Natural killer cell (primary cell): ENCODE data around the gene KIRREL3. TPM values are rescaled to one million over a fixed set of nuclear protein-coding genes. Genes with fewer than 3 reads are reported as not detected.

Experiments
- ATAC-seq, 3 donors: fragments of 150-1000 bp in 2 of 3; fragments of 200-7000 bp in 1 of 3; cut with Tn5 transposase; 1 replicate in 1 of 3; 2 replicates in 2 of 3; pipeline ENCODE4 v1.10.0; 2021; ENCODE audit warnings: mild to moderate bottlenecking in 2 of 3, moderate library complexity in 2 of 3
- DNase-seq, 2 donors: peaks; one replicate each; pipeline versions ENCODE4 v3.0.0 to v3.0.0-alpha.2; 2013 to 2021; ENCODE audit warnings: mixed read lengths in 1 of 2
- H3K27ac ChIP-seq: one replicate; pipeline ENCODE4 v1.5.1; 2013; ENCODE audit warnings: mild to moderate bottlenecking, low read length
- H3K27me3 ChIP-seq: one replicate; pipeline ENCODE4 v1.6.1; 2013; ENCODE audit warnings: low read length; ENCODE audit not compliant: control insufficient read depth, insufficient read depth
- H3K36me3 ChIP-seq: one replicate; pipeline ENCODE4 v1.6.1; 2013; ENCODE audit warnings: low read length; ENCODE audit not compliant: control insufficient read depth, insufficient read depth
- H3K4me1 ChIP-seq: one replicate; pipeline ENCODE4 v1.6.1; 2013; ENCODE audit warnings: low read length; ENCODE audit not compliant: control insufficient read depth, insufficient read depth
- H3K4me3 ChIP-seq: one replicate; pipeline ENCODE4 v1.5.1; 2013; ENCODE audit warnings: low read length
- H3K9me3 ChIP-seq: one replicate; pipeline ENCODE4 v1.6.1; 2013; ENCODE audit warnings: low read length; ENCODE audit not compliant: control insufficient read depth, insufficient read depth
- H3K27ac Mint-ChIP-seq, 2 donors: one replicate each; pipeline ENCODE4 v1.8.0; 2022; ENCODE audit warnings: mild to moderate bottlenecking in 2 of 2, mixed read lengths in 2 of 2, moderate library complexity in 1 of 2
- H3K27me3 Mint-ChIP-seq, 2 donors: one replicate each; pipeline ENCODE4 v1.8.0; 2022; ENCODE audit warnings: low read depth in 2 of 2, mixed read lengths in 2 of 2
- H3K36me3 Mint-ChIP-seq: one replicate; pipeline ENCODE4 v1.8.0; 2022; ENCODE audit warnings: mixed read lengths
- H3K4me1 Mint-ChIP-seq, 2 donors: one replicate each; pipeline ENCODE4 v1.8.0; 2022; ENCODE audit warnings: mixed read lengths in 2 of 2
- H3K4me3 Mint-ChIP-seq: one replicate; pipeline ENCODE4 v1.8.0; 2022; ENCODE audit warnings: mild to moderate bottlenecking, moderate library complexity, mixed read lengths
- H3K9me3 Mint-ChIP-seq, 2 donors: one replicate each; pipeline ENCODE4 v1.8.0; 2022; ENCODE audit warnings: mixed read lengths in 2 of 2
- CTCF ChIP-seq: fragments of 200-600 bp; IDR thresholded peaks from one replicate; pipeline ENCODE4 v1.8.0; 2022; ENCODE audit warnings: antibody characterized with exemption
- WGBS: methylation state at CpG from one replicate; pipeline ENCODE4 v1.1.7; 2013; ENCODE audit warnings: missing lambda C conversion rate; ENCODE audit not compliant: insufficient coverage; 5-methylcytosine and 5-hydroxymethylcytosine counted together
- intact Hi-C: fragments of 100-400 bp; cut with micrococcal nuclease; formaldehyde crosslinking; loops from one replicate; pipeline ENCODE4 v1.14.2; 2022
- total RNA-seq, 4 donors: library from RNA; stranded (reverse); fragments of 120-200 nt in 1 of 4; gene quantifications; one replicate each; pipeline versions ENCODE4 v1.2.3 to v1.2.4, GENCODE V29; 2013 to 2022

Gene KIRREL3
- total RNA-seq, 3 donors from 2014 or later (not counting 1 experiment from before 2014, with no cell fraction given), result not detected

GRCh38 chr11:126740846-126741245 is 259.7 kb downstream of the KIRREL3 start:
- H3K27me3 ChIP-seq, result no peaks in the 10 kb centered on the region
- peaks cover 4% of the 10 kb centered on the region for H3K4me1 ChIP-seq
- intact Hi-C loops, result no loop called here
- Mint-ChIP-seq H3K27me3 (peaks cover 0 to 3% of the 10 kb centered on the region in 2 donors), H3K27ac (no peak overlapping the region), H3K9me3 (no peaks in the 10 kb centered on the region), H3K4me3 (no peak overlapping the region), H3K4me1 (peaks cover 30 to 33% of the 10 kb centered on the region in 2 donors), H3K36me3 (no peaks in the 10 kb centered on the region)
- no peak for TF ChIP-seq CTCF
- H3K27ac ChIP-seq, result no peak overlapping the region
- H3K36me3 ChIP-seq, result no peaks in the 10 kb centered on the region
- no peak for DNase-seq
- no peak overlapping the region for H3K4me3 ChIP-seq
- 89% methylated on average over 1 of the region's 1 CpG for WGBS
- H3K9me3 ChIP-seq, result no peaks in the 10 kb centered on the region
- ATAC-seq, result no peak

- Histone ChIP-seq H3K27ac (no peak overlapping the region), H3K36me3 (no peaks in the 10 kb centered on the region), H3K4me1 (peaks cover 9% of the 10 kb centered on the region), H3K27me3 (no peaks in the 10 kb centered on the region), H3K4me3 (no peak overlapping the region), H3K9me3 (no peaks in the 10 kb centered on the region)
- ATAC-seq (no peak), DNase-seq (no peak)
- peaks cover 0 to 3% of the 10 kb centered on the region in 2 donors for H3K27me3 Mint-ChIP-seq
- H3K36me3 Mint-ChIP-seq, result no peaks in the 10 kb centered on the region
- no peaks in the 10 kb centered on the region for H3K9me3 Mint-ChIP-seq
- H3K4me1 Mint-ChIP-seq, result peaks cover 31 to 36% of the 10 kb centered on the region in 2 donors
- no peak for TF ChIP-seq CTCF
- WGBS, result 57% methylated on average over 2 of the region's 2 CpGs
- no peak overlapping the region for H3K4me3 Mint-ChIP-seq
- intact Hi-C loops, result loop anchor here (10.0 kb wide), 1 partner anchor 65 kb away; no protein-coding TSS in a partner anchor
- peak overlapping the region in 1 of 2 donors; percentile 17 for H3K27ac Mint-ChIP-seq
These were observed 260.9 kb downstream of the KIRREL3 start for GRCh38 chr11:126739499-126740145.

- no peak overlapping the region for H3K4me3 Mint-ChIP-seq
- H3K4me1 Mint-ChIP-seq, result peaks cover 29 to 33% of the 10 kb centered on the region in 2 donors
- intact Hi-C loops, result loop anchor here (10.0 kb wide), 1 partner anchor 64 kb away; no protein-coding TSS in a partner anchor
- 76% methylated on average over 9 of the region's 9 CpGs for WGBS
- peaks cover 0 to 3% of the 10 kb centered on the region in 2 donors for H3K27me3 Mint-ChIP-seq
- H3K4me1 ChIP-seq, result peaks cover 18% of the 10 kb centered on the region
- no peaks in the 10 kb centered on the region for H3K9me3 ChIP-seq
- no peaks in the 10 kb centered on the region for H3K27me3 ChIP-seq
- H3K27ac ChIP-seq, result no peak overlapping the region
- no peak for ATAC-seq
- no peaks in the 10 kb centered on the region for H3K36me3 Mint-ChIP-seq
- TF ChIP-seq CTCF, result no peak
- no peaks in the 10 kb centered on the region for H3K36me3 ChIP-seq
- H3K27ac Mint-ChIP-seq, result no peak overlapping the region
- no peak overlapping the region for H3K4me3 ChIP-seq
- DNase-seq, result no peak
- no peaks in the 10 kb centered on the region for H3K9me3 Mint-ChIP-seq
These were observed 262.1 kb downstream of the KIRREL3 start for GRCh38 chr11:126738295-126739031.
